ENCODE results near the gene ONECUT3. TPM values are rescaled to one million over a fixed set of nuclear protein-coding genes. Genes with fewer than 3 reads are reported as not detected.
A peak's percentile ranks its signal among the peaks of the same experiment; 100 is the strongest.

Gene ONECUT3
- total RNA-seq, 1 experiment from 2014 or later = not detected

DNA sequence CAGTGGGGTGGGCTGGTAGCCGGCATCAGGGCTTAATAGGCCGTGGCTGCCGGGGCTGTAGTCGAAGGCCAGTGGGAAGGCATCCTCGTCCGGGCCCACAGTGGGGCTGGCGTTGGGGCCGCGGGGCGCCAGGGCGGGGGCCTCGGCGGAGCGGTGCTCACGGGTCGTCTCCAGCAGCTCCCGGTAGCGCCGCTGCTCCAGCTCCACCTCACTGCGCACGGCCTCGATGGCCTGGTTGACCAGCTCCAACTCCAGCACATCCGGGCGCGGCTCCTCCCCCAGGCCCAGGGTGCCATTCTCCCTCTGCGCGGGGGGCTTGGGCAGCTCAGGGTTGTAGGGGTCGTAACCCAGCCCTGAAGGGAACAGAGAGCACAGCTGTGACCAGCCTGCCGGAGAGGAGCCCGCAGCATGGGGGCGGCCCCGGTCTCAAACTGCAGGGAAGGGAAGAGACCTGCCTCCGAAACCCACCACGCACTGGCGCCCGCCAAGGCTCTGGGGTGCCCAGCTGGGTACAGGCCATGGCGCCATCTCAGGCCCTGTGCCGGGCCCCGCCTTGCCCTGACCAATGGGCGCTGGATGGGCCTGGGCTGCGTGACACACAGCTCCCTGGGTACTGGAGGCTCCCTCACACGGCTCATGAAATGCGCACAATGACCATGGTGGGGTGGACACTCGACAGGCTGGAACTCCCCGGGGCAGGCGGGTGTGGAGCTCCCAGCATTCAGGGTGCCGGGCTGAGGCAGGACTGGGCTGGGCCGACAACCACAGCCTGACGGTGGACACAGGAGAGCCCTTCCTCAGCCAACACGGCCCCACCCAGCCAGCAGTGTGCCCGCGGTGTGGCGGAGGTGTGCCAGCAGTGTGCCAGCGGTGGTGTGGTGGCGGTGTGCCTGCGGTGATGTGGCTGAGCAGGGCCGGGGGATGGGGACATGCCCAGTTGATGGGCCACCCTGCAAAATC lies 75.3 kb downstream of the ONECUT3 start:
- TF ChIP-seq, protein P1, sequence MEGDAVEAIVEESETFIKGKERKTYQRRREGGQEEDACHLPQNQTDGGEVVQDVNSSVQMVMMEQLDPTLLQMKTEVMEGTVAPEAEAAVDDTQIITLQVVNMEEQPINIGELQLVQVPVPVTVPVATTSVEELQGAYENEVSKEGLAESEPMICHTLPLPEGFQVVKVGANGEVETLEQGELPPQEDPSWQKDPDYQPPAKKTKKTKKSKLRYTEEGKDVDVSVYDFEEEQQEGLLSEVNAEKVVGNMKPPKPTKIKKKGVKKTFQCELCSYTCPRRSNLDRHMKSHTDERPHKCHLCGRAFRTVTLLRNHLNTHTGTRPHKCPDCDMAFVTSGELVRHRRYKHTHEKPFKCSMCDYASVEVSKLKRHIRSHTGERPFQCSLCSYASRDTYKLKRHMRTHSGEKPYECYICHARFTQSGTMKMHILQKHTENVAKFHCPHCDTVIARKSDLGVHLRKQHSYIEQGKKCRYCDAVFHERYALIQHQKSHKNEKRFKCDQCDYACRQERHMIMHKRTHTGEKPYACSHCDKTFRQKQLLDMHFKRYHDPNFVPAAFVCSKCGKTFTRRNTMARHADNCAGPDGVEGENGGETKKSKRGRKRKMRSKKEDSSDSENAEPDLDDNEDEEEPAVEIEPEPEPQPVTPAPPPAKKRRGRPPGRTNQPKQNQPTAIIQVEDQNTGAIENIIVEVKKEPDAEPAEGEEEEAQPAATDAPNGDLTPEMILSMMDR (IDR thresholded peaks at IDR 0.05; ENCODE audit: insufficient read depth in 1 of 2, low read depth in 1 of 2, low read length in 1 of 2, severe bottlenecking in 1 of 2, unreplicated experiment in 1 of 2) = no peak
- no peaks in the 10 kb centered on the region; the same call in 1 of the 2 replicates for H3K36me3 ChIP-seq (ENCODE audit: control insufficient read depth, insufficient read depth, low read length)
- ChIA-PET CTCF (no interaction called here), POLR2A (no interaction called here)
- no peaks in the 10 kb centered on the region for H3K9me3 ChIP-seq
- no peaks in the 10 kb centered on the region for H3K27me3 ChIP-seq (replicated peaks; ENCODE audit: control insufficient read depth, insufficient read depth, low read length)
- intact Hi-C loops (cut with micrococcal nuclease; ENCODE audit: unreplicated experiment) = no loop called here
- H3K4me3 Mint-ChIP-seq (ENCODE audit: unreplicated experiment) = no peak overlapping the region
- no peaks in the 10 kb centered on the region for H3K27me3 Mint-ChIP-seq (ENCODE audit: insufficient read depth, unreplicated experiment)
- H3K4me1 Mint-ChIP-seq (ENCODE audit: low read depth, unreplicated experiment) = no peaks in the 10 kb centered on the region
- no peaks in the 10 kb centered on the region for H3K4me1 ChIP-seq
- H3K4me3 ChIP-seq (ENCODE audit: low read depth, low read length) = no peak overlapping the region
- no TSS peak for BruUV-seq (replicated peaks)
- peaks cover 40% of the 10 kb centered on the region for H3K36me3 Mint-ChIP-seq (ENCODE audit: insufficient read depth, unreplicated experiment)
- no peaks in the 10 kb centered on the region for H3K9me3 Mint-ChIP-seq (ENCODE audit: unreplicated experiment)
- no peak for DNase-seq
- H3K27ac Mint-ChIP-seq (ENCODE audit: unreplicated experiment) = no peak overlapping the region

DNA sequence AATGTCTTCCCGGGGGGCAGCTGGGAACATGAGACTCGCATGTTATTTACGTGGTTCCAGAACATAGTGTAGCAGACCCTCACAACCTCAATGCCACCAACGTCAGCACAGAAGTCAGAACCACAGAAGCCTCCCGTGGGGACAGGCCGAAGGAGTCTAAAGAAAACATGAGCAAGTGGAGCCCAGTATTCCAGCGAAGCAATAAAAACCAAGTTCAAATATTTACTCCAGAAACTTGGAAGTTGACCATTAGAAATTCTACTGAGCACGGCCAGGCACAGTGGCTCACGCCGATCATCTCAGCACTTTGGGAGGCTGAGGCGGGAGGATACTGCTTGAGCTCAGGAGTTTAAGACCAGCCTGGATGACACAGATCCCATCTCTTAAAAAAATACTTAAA lies 76.7 kb downstream of the ONECUT3 start:
- DNase-seq = no peak
- intact Hi-C loops (cut with micrococcal nuclease; ENCODE audit: unreplicated experiment) = no loop called here
- ChIA-PET CTCF (no interaction called here), POLR2A (no interaction called here)
- TF ChIP-seq, protein P1 (IDR thresholded peaks at IDR 0.05; ENCODE audit: insufficient read depth in 1 of 2, low read depth in 1 of 2, low read length in 1 of 2, severe bottlenecking in 1 of 2, unreplicated experiment in 1 of 2) = no peak
- H3K4me1 ChIP-seq = no peaks in the 10 kb centered on the region
- no peaks in the 10 kb centered on the region for H3K27me3 Mint-ChIP-seq (ENCODE audit: insufficient read depth, unreplicated experiment)
- BruUV-seq (replicated peaks) = no TSS peak
- no peaks in the 10 kb centered on the region for H3K9me3 ChIP-seq
- H3K36me3 ChIP-seq (ENCODE audit: control insufficient read depth, insufficient read depth, low read length) = no peaks in the 10 kb centered on the region; the same call in 1 of the 2 replicates
- H3K4me3 ChIP-seq (ENCODE audit: low read depth, low read length) = no peak overlapping the region
- no peaks in the 10 kb centered on the region for H3K9me3 Mint-ChIP-seq (ENCODE audit: unreplicated experiment)
- no peak overlapping the region for H3K27ac Mint-ChIP-seq (ENCODE audit: unreplicated experiment)
- peaks cover 27% of the 10 kb centered on the region for H3K36me3 Mint-ChIP-seq (ENCODE audit: insufficient read depth, unreplicated experiment)
- no peaks in the 10 kb centered on the region for H3K4me1 Mint-ChIP-seq (ENCODE audit: low read depth, unreplicated experiment)
- no peak overlapping the region for H3K4me3 Mint-ChIP-seq (ENCODE audit: unreplicated experiment)
- no peaks in the 10 kb centered on the region for H3K27me3 ChIP-seq (replicated peaks; ENCODE audit: control insufficient read depth, insufficient read depth, low read length)

DNA sequence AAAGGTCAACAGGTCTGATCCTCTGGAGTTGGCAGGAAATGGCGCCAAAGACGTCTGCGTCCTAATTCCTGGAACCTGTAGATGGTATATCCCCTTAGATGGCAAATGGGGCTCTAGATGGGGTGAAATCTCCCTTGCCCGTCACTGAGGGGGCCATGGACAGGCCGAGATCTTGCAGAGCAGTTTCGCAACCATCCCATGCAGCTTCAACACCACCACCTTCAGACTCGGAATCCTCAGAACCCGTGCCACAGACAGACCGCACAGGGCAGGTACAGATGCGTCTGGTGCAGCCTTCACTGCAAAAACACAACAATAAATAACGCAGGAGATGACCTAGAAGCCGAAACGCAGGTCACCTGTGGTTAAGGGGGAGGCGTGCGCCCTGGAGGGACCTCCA lies 77.3 kb downstream of the ONECUT3 start:
- H3K9me3 Mint-ChIP-seq (ENCODE audit: unreplicated experiment) = no peaks in the 10 kb centered on the region
- Histone ChIP-seq H3K27me3 (replicated peaks; ENCODE audit: control insufficient read depth, insufficient read depth, low read length) (no peaks in the 10 kb centered on the region), H3K4me1 (no peaks in the 10 kb centered on the region), H3K36me3 (ENCODE audit: control insufficient read depth, insufficient read depth, low read length) (no peaks in the 10 kb centered on the region; the same call in 1 of the 2 replicates), H3K4me3 (ENCODE audit: low read depth, low read length) (no peak overlapping the region), H3K9me3 (no peaks in the 10 kb centered on the region)
- no TSS peak for BruUV-seq (replicated peaks)
- no peaks in the 10 kb centered on the region for H3K4me1 Mint-ChIP-seq (ENCODE audit: low read depth, unreplicated experiment)
- no peak for DNase-seq
- no peaks in the 10 kb centered on the region for H3K27me3 Mint-ChIP-seq (ENCODE audit: insufficient read depth, unreplicated experiment)
- ChIA-PET CTCF (no interaction called here), POLR2A (no interaction called here)
- TF ChIP-seq, protein P1 (IDR thresholded peaks at IDR 0.05; ENCODE audit: insufficient read depth in 1 of 2, low read depth in 1 of 2, low read length in 1 of 2, severe bottlenecking in 1 of 2, unreplicated experiment in 1 of 2) = no peak
- no peak overlapping the region for H3K4me3 Mint-ChIP-seq (ENCODE audit: unreplicated experiment)
- H3K27ac Mint-ChIP-seq (ENCODE audit: unreplicated experiment) = no peak overlapping the region
- H3K36me3 Mint-ChIP-seq (ENCODE audit: insufficient read depth, unreplicated experiment) = peaks cover 23% of the 10 kb centered on the region
- intact Hi-C loops (cut with micrococcal nuclease; ENCODE audit: unreplicated experiment) = no loop called here

Small RNAs within 50 kb of the gene (microRNA-seq; reads per million reads assigned to microRNA genes)
- gene MIR1909 = 4.1 reads per million, percentile 27 among the genes with 10 or more reads in this experiment

Other genes starting within 250 kb of the ONECUT3 start
- gene ADAMTSL5, start 240.5 kb upstream of the ONECUT3 start, total RNA-seq (2022) = 23.9 and 26.2 TPM in 2 replicates
- 0.19 TPM in 1 of 2 replicates, not detected in the other for gene PLK5, start 229.4 kb upstream of the ONECUT3 start, total RNA-seq (2022)
- 50.6 and 52.1 TPM in 2 replicates for gene MEX3D, start 185.2 kb upstream of the ONECUT3 start, total RNA-seq (2022)
- gene MBD3, start 160.6 kb upstream of the ONECUT3 start, total RNA-seq (2022) = 89.3 and 95.3 TPM in 2 replicates
- 222 and 238 TPM in 2 replicates for gene UQCR11, start 148.0 kb upstream of the ONECUT3 start, total RNA-seq (2022)
- gene TCF3, start 100.9 kb upstream of the ONECUT3 start, total RNA-seq (2022) = 147 and 162 TPM in 2 replicates
- 0.28 and 0.45 TPM in 2 replicates for gene ATP8B3, start 58.8 kb downstream of the ONECUT3 start, total RNA-seq (2022)
- 43.0 and 46.6 TPM in 2 replicates for gene REXO1, start 95.0 kb downstream of the ONECUT3 start, total RNA-seq (2022)
- 26.5 and 26.8 TPM in 2 replicates for gene KLF16, start 110.1 kb downstream of the ONECUT3 start, total RNA-seq (2022)
- 47.7 and 51.8 TPM in 2 replicates for gene ABHD17A, start 132.0 kb downstream of the ONECUT3 start, total RNA-seq (2022)
- 12.6 and 14.0 TPM in 2 replicates for gene ADAT3, start 151.9 kb downstream of the ONECUT3 start, total RNA-seq (2022)
- 78.3 and 84.1 TPM in 2 replicates for gene SCAMP4, start 151.9 kb downstream of the ONECUT3 start, total RNA-seq (2022)
- gene CSNK1G2, start 187.7 kb downstream of the ONECUT3 start, total RNA-seq (2022) = 44.4 and 49.6 TPM in 2 replicates